Amniotic stem cell (primary cell): ENCODE measurements around the gene SPATA46.
"Not testable (repeated sequence)": the region's sequence is repeated elsewhere in the genome, so short reads cannot be mapped to it uniquely, and the experiment has no call there.

Experiments
- DNase-seq: peaks from one replicate; lab custom pipeline; 2025; lab: John Stamatoyannopoulos, UW

The SPATA46 gene, protein sequence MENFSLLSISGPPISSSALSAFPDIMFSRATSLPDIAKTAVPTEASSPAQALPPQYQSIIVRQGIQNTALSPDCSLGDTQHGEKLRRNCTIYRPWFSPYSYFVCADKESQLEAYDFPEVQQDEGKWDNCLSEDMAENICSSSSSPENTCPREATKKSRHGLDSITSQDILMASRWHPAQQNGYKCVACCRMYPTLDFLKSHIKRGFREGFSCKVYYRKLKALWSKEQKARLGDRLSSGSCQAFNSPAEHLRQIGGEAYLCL

GRCh38 chr1:162376691-162377090 is at the start of gene SPATA46:
TSS of gene SPATA46 (minus strand) at chr1:162376854. CDS start at chr1:162376790, 64 bp downstream.
- no peak for DNase-seq

- no peak for DNase-seq
These were observed 46.2 kb upstream of the SPATA46 start for GRCh38 chr1:162422662-162423375.

GRCh38 chr1:162421258-162422164 is 44.9 kb upstream of the SPATA46 start:
- DNase-seq = no peak

DNA sequence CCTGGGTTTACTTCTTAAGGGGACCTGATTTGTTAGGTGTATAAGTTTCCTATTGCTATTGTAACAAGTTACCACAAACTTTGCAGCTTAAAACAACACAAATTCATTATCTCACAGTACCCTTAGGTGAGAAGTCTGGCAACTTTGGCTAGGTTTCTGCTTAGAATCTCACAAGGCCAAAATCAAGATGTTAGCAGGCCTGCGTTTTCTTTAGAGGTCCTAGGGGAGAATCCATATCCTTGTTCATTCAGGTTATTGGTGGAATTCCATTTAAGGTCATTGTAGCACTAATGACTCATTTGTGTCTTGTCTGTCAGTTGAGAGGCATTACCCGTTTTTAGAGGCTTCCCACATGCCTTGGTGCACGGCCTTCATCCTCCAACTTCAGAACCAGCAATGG is 43.5 kb upstream of the SPATA46 start:
- no peak for DNase-seq

DNA sequence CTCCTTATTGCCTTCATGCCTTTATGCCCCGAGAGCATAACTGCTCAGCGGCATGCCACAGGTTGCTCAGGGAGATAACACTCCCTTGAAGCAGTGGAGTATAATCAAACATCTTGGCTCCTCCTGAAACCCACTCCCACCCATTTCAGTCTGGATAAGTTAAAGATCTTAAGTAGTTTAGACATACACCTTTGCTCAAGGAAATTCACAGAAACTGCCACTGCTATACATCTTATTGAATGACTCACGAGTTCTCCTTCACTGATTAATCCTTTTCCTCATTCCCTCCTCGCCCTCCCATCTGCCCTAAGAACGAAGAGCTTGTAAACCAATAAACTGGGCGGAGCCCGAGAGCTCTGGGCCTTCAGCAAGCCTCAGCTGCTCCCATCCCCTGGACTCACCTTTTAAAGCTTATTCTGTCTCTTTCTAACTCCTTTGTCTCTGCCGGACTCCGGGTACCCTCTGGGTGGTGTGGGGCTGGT is 42.8 kb upstream of the SPATA46 start:
- not testable (repeated sequence) for DNase-seq

DNA sequence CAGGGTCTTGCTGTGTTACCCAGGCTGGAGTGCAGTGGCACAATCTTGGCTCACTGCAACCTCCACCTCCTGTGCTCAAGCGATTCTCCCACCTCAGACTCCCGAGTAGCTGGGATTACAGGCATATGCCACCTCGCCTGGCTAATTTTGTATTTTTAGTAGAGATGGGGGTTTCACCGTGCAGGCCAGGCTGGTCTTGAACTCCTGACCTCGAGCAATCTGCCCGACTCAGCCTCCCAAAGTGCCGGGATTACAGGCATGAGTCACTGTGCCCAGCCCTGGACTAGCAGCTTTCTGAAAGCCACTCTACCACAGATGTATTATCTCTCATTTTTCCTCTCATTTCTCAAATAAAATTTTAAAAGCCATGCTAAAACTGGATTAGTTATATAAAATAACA is 41.9 kb upstream of the SPATA46 start:
- not testable (repeated sequence) for DNase-seq

GRCh38 chr1:162417650-162418049 is 41.0 kb upstream of the SPATA46 start:
- no peak for DNase-seq

GRCh38 chr1:162416909-162417308 is 40.3 kb upstream of the SPATA46 start:
- no peak for DNase-seq

DNA sequence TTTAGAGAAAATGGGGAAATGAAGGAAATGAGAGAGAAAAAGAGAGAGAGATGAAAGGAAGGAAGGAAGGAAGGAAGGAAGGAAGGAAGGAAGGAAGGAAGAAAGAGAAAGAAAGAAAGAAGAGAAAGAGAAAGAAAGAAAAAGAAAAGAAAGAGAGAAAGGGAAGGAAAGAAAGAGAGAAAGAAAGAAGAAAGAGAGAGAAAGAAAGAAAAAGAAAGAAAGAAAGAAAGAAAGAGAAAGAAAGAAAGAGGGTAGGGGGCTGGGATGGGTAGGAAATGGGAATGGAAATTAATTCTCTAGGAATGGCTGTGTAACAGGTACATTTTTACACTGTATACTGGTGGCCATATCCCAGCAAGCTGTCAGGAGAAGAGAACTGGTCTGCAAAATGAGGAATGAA is 39.6 kb upstream of the SPATA46 start:
- DNase-seq = no peak

GRCh38 chr1:162412002-162412401 is 35.3 kb upstream of the SPATA46 start, which contains the start of gene SH2D1B:
TSS of gene SH2D1B (minus strand) at chr1:162412136. CDS start at chr1:162412016, 120 bp downstream.
- no peak for DNase-seq

DNA sequence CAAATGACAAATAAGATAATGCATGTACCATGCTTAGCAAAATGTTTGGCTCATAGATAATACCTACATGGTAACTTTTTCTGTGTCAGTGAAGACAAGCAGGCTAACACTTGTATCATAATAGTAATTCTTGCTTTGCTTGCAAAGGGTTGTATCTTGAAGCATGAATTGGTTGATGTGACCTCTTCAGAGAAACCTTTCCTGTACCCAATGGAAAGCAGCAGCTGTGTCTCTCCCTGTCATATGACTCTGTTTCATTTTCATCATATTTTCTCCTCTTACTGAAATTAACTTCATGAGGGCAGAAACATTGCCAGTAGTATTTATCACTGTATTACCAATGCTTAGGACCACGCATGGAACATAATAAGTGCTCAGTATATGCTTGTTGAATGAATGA is 30.9 kb upstream of the SPATA46 start:
- DNase-seq = no peak

DNA sequence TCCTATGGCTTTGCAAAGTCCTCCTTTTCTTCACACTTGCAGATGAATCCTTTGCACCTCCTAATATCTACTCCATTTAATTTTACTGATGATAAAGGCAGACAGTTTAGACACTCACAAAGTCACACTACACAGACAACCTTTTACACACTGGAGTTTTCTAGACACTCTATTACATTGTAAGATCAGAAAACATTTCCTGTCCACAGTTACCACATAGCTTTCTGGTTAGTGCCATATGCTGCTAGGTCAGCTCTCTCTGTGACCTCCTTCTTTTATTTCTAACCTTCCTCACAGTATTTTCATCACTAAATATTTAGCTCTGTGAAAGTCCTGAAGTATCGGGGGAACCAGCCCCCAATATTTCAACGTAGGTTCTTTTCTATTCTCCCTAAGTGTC is 30.2 kb upstream of the SPATA46 start:
- no peak for DNase-seq

DNA sequence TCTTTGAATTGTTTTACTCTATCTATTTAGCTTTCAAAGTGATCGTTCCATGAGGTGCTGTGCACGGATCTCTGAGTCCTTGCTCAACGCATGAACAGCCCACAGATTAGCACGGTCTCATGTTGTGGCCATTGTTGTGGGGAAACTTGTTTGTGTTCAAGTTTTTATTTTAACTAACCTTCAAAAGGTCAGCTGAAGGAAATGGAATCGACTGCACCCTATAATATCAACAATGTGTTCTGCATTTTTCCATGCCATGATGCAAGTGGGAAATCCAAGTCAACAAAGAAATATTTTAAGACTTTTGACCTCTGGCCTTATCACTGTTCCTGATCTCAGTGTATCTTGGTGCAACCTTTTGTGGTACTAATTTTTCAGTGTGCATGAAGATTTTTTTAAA is 29.1 kb upstream of the SPATA46 start:
- no peak for DNase-seq

DNA sequence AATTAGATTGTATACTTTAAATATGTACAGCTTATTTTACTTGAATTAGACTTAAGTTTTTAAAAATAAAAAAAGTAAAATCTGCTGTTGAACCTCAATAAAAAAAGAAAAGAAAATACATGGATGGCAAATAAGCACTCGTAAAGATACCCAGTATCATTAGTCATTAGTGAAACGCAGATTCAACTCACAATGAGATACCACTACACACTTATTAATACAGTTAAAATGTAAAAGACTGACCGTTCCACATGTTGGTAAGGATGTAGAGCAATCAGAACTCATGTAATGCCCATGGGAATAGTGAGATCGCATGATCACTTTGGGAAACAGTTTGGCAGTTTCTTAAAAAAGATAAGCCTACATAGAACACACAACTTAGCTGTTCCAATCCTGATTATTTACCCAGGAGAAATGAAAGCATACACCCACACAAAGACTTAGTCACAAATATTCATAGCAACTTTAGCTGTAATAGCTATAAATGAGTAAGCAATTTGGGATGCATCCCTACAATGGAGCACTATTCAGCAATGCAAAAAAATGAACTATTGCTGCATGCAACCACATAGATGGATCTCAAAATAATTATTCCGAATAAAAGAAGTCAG is 28.0 kb upstream of the SPATA46 start:
- DNase-seq = no peak

- no peak for DNase-seq
These were observed 24.2 kb upstream of the SPATA46 start for GRCh38 chr1:162400790-162401355.

DNA sequence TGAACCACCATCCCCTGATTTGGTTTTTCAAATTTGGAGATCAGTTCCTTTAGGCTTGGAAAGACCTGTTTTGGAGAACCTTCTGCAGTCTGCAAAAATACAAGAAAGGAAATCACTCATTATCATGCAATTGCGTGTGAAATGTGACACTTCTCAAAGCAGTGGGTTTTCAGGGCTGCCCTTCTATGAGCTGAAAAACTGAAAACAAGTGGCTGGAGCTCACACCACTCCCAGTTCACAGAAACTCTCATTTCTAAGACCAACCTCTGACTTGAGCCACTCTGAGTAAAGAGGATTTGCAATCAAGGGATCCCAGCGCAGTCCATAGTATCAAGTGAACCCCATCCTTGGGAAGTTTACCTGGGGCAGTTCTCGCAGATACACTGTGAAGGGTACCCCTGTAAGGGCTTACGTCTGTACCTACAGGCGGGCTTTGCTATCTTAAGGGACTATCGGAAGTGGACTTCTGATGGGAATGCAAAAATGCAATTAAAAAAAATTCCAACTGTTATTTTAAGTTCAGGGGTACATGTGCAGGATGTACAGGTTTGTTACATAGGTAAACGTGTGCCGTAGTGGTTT is 22.4 kb upstream of the SPATA46 start:
- no peak for DNase-seq

DNA sequence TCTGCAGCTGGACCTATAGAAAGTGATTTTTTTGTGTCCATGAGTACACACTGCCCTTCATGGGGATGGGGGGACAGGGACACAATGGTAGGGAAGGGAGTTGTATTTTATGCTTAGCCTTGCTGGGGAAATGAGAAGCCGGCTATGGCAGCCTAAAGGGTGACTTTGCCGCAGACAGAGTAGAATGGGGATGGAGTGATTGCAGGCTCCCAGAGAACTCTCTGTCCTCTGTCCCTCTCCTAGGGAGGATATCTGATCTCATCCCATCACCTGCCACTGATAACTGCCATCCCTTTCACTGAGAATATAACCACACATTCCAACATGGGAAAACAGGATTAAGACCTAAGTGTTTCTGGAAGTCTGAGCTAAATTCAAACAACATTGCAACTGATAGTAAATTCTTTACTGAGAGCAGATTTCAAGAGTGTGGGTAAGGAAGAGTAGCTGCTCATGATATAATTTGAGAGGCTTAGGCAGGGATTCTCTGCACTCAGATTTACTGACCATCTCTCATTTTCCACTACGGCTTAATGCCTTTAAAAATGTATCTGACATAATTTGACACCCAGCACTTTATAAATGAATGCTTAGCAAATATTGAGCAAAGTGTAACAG is 21.4 kb upstream of the SPATA46 start:
- no peak for DNase-seq

DNA sequence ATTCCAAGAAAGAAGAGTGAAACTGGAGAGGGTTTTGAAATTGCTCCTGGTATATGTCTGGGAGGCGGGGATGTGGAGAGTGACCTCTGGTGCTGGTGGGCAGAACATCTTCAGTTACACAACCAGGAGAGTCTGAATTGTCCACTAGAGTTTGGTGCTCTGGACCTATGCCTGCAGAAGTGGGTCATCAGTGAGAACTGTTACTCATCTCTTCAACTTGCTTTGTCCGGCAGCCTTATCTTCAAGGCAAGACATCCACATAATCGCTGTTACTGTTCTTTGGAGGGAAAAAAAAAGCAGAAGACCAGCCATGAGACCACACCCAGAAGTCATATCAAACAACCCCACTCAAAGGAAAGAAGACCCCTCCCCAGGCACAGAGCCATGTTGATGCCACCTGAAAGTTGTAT is 20.4 kb upstream of the SPATA46 start:
- DNase-seq = no peak

- no peak for DNase-seq
These were observed 19.7 kb upstream of the SPATA46 start for GRCh38 chr1:162396201-162396906.
